SK-MEL-5 (cell line): Measurements from ENCODE around the gene BLVRA. TPM values are rescaled to one million over a fixed set of nuclear protein-coding genes. Genes with fewer than 3 reads are reported as not detected.
"Not testable (repeated sequence)": the region's sequence is repeated elsewhere in the genome, so short reads cannot be mapped to it uniquely, and the experiment has no call there.

Experiments
- DNase-seq: peaks from one replicate; pipeline ENCODE4 v3.0.0-alpha.2; 2016; ENCODE audit warnings: low read depth, low spot score
- in situ Hi-C: cut with HindIII; loops from 2 replicates; pipeline ENCODE4 v1.10.0; 2016; ENCODE audit warnings: low sequenced_read_pairs, high pct_unique_total_duplicates, low pct_unique_long_range_greater_than_20kb
- polyA plus RNA-seq, 2 experiments: library from polyadenylated mRNA; depleted of rRNA; stranded (reverse); fragments of >200 nt; gene quantifications; 2 replicates each; pipeline ENCODE4 v1.2.3, GENCODE V29; 2015
- total RNA-seq: library from RNA; depleted of rRNA; stranded (reverse); fragments of >200 nt; shearing (Covaris generic); gene quantifications from 2 replicates; pipeline ENCODE4 v1.2.3, GENCODE V29; 2014; rRNA removed

The BLVRA gene
- total RNA-seq = 32.8 and 34.9 TPM in 2 replicates
- 42.0 and 55.9 TPM in 2 replicates for polyA plus RNA-seq (2015; cell fraction: cytosol; rRNA removed)
- 9.6 and 12.3 TPM in 2 replicates for polyA plus RNA-seq (2015; cell fraction: nucleus; rRNA removed)

- in situ Hi-C loops = no loop called here
- peak; percentile 55 for DNase-seq
Observed at GRCh38 chr7:43758029-43758821, at the start of gene BLVRA. BLVRA (plus strand) TSS chr7:43758680; CDS start chr7:43771159, 12,479 bp downstream.

- no peak for DNase-seq
- in situ Hi-C loops = loop anchor here (25.0 kb wide), 1 partner anchor 774 kb away; the partner anchor contains the start of genes MRPL32 and PSMA2
Observed at GRCh38 chr7:43711503-43711902, 47.0 kb upstream of the BLVRA start.

GRCh38 chr7:43715966-43716365 is 42.5 kb upstream of the BLVRA start:
- not testable (repeated sequence) for DNase-seq
- in situ Hi-C loops = loop anchor here (25.0 kb wide), 1 partner anchor 779 kb away; the partner anchor contains the start of genes MRPL32 and PSMA2

- in situ Hi-C loops = loop anchor here (25.0 kb wide), 1 partner anchor 779 kb away; the partner anchor contains the start of genes MRPL32 and PSMA2
- DNase-seq = no peak
Observed at GRCh38 chr7:43716598-43716997, 41.9 kb upstream of the BLVRA start.

GRCh38 chr7:43721193-43721806 is 37.2 kb upstream of the BLVRA start:
- in situ Hi-C loops = loop anchor here (25.0 kb wide), 1 partner anchor 784 kb away; the partner anchor contains the start of genes MRPL32 and PSMA2
- DNase-seq = peak; percentile 73

- no peak for DNase-seq
- in situ Hi-C loops = loop anchor here (25.0 kb wide), 1 partner anchor 786 kb away; the partner anchor contains the start of genes MRPL32 and PSMA2
Observed at GRCh38 chr7:43723007-43723341, 35.5 kb upstream of the BLVRA start.

- no peak for DNase-seq
- in situ Hi-C loops = no loop called here
Observed at GRCh38 chr7:43725251-43725650, 33.2 kb upstream of the BLVRA start.

GRCh38 chr7:43726466-43726865 is 32.0 kb upstream of the BLVRA start:
- DNase-seq = no peak
- in situ Hi-C loops = no loop called here

- in situ Hi-C loops = no loop called here
- no peak for DNase-seq
Observed at GRCh38 chr7:43727003-43727402, 31.5 kb upstream of the BLVRA start.

GRCh38 chr7:43727494-43727893 is 31.0 kb upstream of the BLVRA start:
- DNase-seq = peak; percentile 38
- in situ Hi-C loops = no loop called here

GRCh38 chr7:43729214-43729923 is 29.1 kb upstream of the BLVRA start, which contains the start of gene COA1:
COA1 (minus strand) TSS chr7:43729523; CDS start chr7:43648614, 80,909 bp downstream.
- DNase-seq = peak; percentile 93
- in situ Hi-C loops = no loop called here

GRCh38 chr7:43729924-43730248 is 28.6 kb upstream of the BLVRA start:
- in situ Hi-C loops = no loop called here

GRCh38 chr7:43731494-43731893 is 27.0 kb upstream of the BLVRA start:
- DNase-seq, in situ Hi-C loops: not testable (repeated sequence)

More at GRCh38 chr7:43729924-43730248, 28.6 kb upstream of the BLVRA start:
- DNase-seq = no peak

GRCh38 chr7:43734575-43735332 is 23.7 kb upstream of the BLVRA start:
- DNase-seq, in situ Hi-C loops: not testable (repeated sequence)

- DNase-seq = no peak
- in situ Hi-C loops = no loop called here
Observed at GRCh38 chr7:43735403-43735801, 23.1 kb upstream of the BLVRA start.

GRCh38 chr7:43735802-43736603 is 22.5 kb upstream of the BLVRA start:
- no peak for DNase-seq

More at GRCh38 chr7:43735802-43736603, 22.5 kb upstream of the BLVRA start:
- in situ Hi-C loops = no loop called here
